Activated CD4-positive, alpha-beta T cell treated with anti-CD3 and anti-CD28 coated beads for 24 hours (primary cell): ENCODE data around the gene GREM1.

Experiments used
- DNase-seq, 2 donors: peaks; one replicate each; pipeline ENCODE4 v3.0.0-alpha.2; 2020; ENCODE audit warnings: low read depth in 2 of 2

Gene GREM1

DNA sequence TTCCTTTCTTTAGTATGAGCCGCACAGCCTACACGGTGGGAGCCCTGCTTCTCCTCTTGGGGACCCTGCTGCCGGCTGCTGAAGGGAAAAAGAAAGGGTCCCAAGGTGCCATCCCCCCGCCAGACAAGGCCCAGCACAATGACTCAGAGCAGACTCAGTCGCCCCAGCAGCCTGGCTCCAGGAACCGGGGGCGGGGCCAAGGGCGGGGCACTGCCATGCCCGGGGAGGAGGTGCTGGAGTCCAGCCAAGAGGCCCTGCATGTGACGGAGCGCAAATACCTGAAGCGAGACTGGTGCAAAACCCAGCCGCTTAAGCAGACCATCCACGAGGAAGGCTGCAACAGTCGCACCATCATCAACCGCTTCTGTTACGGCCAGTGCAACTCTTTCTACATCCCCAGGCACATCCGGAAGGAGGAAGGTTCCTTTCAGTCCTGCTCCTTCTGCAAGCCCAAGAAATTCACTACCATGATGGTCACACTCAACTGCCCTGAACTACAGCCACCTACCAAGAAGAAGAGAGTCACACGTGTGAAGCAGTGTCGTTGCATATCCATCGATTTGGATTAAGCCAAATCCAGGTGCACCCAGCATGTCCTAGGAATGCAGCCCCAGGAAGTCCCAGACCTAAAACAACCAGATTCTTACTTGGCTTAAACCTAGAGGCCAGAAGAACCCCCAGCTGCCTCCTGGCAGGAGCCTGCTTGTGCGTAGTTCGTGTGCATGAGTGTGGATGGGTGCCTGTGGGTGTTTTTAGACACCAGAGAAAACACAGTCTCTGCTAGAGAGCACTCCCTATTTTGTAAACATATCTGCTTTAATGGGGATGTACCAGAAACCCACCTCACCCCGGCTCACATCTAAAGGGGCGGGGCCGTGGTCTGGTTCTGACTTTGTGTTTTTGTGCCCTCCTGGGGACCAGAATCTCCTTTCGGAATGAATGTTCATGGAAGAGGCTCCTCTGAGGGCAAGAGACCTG lies 13.2 kb downstream of the GREM1 start:
- no peak for DNase-seq

- no peak for DNase-seq
Observed at GRCh38 chr15:32732574-32733157, 14.9 kb downstream of the GREM1 start.

DNA sequence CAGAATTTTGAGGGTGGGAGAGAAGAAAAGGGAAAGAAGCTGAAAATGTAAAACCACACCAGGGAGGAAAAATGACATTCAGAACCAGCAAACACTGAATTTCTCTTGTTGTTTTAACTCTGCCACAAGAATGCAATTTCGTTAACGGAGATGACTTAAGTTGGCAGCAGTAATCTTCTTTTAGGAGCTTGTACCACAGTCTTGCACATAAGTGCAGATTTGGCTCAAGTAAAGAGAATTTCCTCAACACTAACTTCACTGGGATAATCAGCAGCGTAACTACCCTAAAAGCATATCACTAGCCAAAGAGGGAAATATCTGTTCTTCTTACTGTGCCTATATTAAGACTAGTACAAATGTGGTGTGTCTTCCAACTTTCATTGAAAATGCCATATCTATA lies 15.5 kb downstream of the GREM1 start:
- no peak for DNase-seq

DNA sequence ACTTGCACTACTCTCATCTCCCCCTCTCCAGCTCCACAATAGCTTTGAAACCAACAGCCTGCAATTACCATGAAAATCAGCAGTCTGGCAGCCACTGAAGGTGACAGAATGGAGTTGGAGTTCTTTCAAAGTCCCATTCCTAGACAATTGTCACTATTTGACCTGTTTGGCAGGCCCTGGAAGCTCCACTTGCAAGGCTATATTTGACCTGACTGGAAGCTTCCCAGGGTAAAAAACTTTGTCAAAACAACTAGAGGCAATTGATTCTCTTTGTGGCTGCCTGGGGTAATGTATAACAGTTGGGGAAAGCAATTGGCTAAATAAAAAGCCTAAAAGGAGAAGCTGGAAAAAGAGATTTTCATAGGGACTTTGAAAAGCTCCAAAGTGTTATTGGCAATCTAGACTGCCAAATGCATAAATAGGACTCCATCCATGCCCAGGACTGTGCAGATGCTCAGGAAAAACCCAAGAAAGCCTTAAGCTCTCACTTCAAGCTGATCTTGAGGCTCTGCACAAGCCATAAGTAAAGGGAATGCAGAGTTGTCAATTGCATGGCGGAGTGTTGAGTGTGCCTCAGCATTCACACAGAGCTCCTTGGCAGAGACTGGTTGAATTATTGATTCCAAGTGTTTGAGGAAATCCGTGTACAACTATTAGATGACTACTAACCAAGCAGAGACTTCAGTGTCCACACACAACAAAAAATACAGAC lies 18.3 kb downstream of the GREM1 start:
- DNase-seq = no peak

- DNase-seq = no peak
Observed at GRCh38 chr15:32736701-32737061, 18.9 kb downstream of the GREM1 start.

DNA sequence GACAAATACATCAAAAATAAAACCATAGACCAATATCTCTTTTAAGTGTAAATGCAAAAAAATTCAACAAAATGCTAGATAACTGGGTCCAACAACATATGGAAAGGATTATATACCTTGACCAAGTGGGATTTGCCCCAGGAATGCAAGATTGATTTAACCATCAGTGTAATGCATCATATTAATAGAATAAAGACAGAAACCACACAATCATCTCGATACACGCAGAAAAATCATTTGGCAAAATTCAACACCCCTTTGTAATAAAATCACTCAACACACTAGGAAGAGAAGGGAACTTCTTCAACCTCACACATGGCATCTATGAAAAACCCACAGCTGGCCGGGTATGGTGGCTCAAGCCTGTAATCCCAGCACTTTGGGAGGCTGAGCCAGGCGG lies 19.5 kb downstream of the GREM1 start:
- no peak for DNase-seq

GRCh38 chr15:32738666-32739065 lies 20.9 kb downstream of the GREM1 start:
- no peak for DNase-seq

DNA sequence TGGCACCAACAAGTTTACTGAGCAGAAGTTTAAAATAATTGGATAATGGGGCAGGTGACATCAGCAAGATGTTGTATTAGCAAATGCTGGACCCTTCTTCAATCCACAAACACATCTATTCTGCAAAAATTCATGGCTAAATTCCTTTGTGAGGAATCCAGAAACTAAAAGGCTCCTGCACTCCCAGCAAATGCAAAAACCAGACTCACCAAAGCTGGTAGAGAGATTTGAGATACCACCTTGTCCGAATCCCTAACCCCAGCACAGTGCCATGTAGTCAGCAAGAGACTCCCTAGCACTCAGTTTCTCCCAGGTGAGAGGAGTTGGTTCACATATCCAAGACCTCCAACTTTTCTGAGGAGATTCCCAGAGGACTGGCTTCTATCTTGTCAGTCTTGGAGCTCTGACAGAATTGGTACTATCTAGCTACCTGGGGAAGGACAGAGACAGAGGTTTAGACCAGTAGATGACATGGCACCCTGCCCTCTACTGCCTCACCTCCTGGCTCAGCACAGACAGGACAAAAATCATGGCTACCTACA lies 21.8 kb downstream of the GREM1 start:
- DNase-seq = no peak

GRCh38 chr15:32743411-32744140 lies 25.8 kb downstream of the GREM1 start:
- DNase-seq = no peak

GRCh38 chr15:32746116-32746857 lies 28.5 kb downstream of the GREM1 start:
- DNase-seq = no peak

DNA sequence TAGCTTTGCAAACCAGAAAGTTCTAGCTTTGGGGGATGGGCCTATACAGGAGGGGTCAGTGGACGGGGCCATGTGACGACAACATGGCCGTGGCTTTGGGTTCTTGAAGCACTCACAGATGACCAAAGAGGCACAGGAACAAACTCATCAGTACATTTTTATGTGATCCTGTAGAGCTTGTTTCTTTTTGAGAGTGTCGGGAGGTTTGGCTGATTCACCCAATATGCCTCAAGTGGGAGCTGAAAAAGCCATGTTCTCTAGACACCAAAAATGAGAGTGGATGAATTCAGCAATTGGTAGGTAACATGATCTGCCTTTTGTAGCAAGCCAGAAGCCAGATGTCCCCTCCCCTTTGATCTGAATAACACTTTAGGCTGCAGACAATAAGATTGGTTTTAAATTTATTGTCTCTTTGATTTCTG lies 30.1 kb downstream of the GREM1 start:
- no peak for DNase-seq

DNA sequence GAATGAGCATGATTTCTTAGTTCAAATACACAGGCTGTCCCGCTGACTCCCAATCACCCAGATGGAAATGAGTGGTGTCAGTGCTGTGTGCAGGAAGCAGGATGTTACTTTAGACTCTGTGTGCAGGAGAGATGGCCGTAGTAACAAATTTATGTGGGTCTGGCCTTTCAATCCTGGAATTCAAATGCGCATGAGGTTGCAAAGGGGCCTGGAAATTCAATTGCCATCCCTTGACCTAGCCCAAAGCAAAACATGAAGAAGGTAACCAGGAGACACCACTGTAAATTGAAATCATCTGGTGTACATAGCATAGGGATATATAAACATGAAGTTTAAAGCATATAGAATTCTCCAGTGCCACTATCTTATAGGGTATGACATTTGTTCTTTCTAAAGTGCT lies 33.2 kb downstream of the GREM1 start:
- no peak for DNase-seq

GRCh38 chr15:32757426-32757825 lies 39.6 kb downstream of the GREM1 start:
- DNase-seq = no peak

DNA sequence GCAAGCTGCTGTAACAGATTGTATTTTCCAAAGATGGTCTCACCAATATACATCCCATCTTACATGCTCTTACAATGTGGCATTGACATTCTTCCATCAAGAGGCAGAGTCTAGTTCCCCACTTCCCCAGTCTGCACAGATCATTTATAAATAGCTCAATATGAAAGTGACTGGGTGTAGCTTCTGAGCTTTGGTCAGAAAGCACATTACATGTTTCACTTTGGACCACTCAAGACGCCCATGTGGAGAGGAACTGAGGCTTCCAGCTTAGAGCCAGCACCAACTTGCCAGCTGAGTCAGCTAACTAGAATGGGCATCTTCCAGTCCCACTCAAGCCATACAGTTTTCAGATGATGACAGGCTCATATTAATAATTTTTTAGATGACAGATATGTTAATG lies 45.5 kb downstream of the GREM1 start:
- DNase-seq = no peak

- no peak for DNase-seq
Observed at GRCh38 chr15:32765236-32765635, 47.4 kb downstream of the GREM1 start.

GRCh38 chr15:32766101-32766500 lies 48.3 kb downstream of the GREM1 start:
- no peak for DNase-seq

DNA sequence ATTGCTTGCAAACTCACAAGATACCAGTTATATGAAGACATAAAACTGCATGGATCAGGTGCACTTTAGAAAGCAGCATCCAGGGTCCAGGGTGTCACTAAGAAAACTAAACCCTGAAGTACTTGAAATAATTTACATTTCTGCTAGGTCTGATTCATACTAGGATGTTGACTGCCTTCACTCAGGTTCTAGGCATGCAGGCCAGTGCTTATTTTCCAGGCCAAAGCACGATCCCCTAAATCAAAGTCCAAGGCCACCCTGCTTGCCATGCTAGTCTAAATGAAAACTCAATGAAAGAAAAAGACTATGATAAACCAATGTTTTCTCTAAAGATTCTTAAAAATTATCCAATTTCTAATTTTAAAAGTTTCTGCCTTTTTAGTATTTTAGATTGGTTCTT lies 49.4 kb downstream of the GREM1 start:
- DNase-seq = no peak

- no peak for DNase-seq
Observed at GRCh38 chr15:32774022-32774421, 56.2 kb downstream of the GREM1 start.

DNA sequence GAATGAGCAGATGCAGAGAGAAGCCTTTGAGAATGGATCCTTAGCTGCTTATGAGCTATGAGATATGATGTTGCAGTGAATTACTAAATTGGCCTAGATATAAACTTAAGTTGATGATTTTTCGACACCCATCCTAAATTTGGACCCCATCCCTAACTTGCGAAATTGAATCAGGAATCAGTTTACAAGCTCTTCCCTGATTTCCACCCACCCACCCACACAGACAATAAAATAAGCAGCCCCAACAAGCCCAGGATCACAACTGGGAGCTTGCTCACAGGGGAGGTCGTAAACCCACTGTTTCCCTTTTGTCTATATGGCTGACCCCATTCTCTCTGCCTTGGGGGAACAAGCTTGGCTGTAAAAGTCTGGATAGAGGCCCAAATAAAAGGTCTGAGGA lies 57.3 kb downstream of the GREM1 start:
- no peak for DNase-seq

DNA sequence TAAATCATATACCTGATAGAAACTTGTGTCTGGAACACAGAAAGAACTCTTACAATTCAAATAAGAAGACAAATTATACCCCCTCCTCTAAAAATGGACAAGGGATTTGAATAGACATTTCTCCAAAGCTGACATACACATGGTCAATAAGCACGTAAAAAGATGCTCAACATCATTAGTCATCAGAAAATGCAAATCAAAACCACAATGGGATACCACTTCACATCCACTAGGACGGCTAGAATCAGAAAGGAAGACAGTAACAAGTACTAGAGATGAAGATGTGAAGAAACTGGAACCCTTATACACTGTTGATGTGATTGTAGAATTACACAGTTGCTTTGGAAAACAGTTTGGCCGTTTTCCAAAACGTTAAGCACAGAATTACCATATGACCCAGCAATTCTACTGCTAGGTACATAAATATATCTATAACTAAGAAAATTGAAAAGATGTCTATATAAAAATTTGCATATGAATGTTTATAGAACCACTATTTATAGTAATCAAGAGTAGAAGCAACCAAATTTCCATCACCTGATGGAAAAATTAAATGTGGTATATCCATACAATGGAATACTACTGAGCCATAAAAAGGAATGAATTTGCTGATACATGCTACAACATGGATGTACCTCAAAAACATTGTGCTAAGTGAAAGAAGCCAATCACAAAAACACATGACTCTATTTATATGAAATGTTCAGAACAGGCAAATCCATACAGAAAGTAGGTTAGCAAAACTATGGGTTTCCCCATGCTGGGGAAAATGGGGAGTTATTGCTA lies 60.8 kb downstream of the GREM1 start:
- no peak for DNase-seq
